WTC11 (cell line): ENCODE results near the gene KEL.

Source experiments
- CREM ChIP-seq: sonication (generic); formaldehyde crosslinking; IDR thresholded peaks from 2 replicates; pipeline ENCODE4 v1.8.1; 2022; ENCODE audit warnings: mild to moderate bottlenecking, missing genetic modification reagents, moderate library complexity
- E2F4 ChIP-seq: sonication (generic); formaldehyde crosslinking; IDR thresholded peaks from 2 replicates; pipeline ENCODE4 v1.8.1; 2022; ENCODE audit warnings: low read depth, mild to moderate bottlenecking, moderate library complexity, missing genetic modification reagents, borderline replicate concordance
- MAX ChIP-seq: sonication (generic); formaldehyde crosslinking; IDR thresholded peaks from 2 replicates; pipeline ENCODE4 v1.8.0; 2022; ENCODE audit warnings: mild to moderate bottlenecking, missing genetic modification reagents
- NFATC4 ChIP-seq: fragments of 250-450 bp; sonication (Bioruptor Pico); IDR thresholded peaks from 2 replicates; pipeline ENCODE4 v1.9.0; 2021; ENCODE audit warnings: mild to moderate bottlenecking
- TEAD1 ChIP-seq: sonication (generic); formaldehyde crosslinking; IDR thresholded peaks from 2 replicates; pipeline ENCODE4 v1.8.0; 2022; ENCODE audit warnings: mild to moderate bottlenecking, missing genetic modification reagents
- USF2 ChIP-seq: sonication (generic); formaldehyde crosslinking; IDR thresholded peaks from 2 replicates; pipeline ENCODE4 v1.8.1; 2023; ENCODE audit warnings: mild to moderate bottlenecking, missing genetic modification reagents, moderate library complexity
- ZNF121 ChIP-seq: sonication (generic); formaldehyde crosslinking; IDR thresholded peaks from 2 replicates; pipeline ENCODE4 v1.8.0; 2023; ENCODE audit warnings: missing genetic modification reagents
- TF ChIP-seq, protein P1 (sequence below): fragments of 200-600 bp; IDR thresholded peaks from 2 replicates; pipeline ENCODE4 v1.8.0; 2022; ENCODE audit warnings: antibody characterized with exemption

GRCh38 chr7:142917447-142917846 lies 44.7 kb downstream of the KEL start:
- TF ChIP-seq NFATC4 (CRISPR knock-in tag) = no peak
- no peak for TF ChIP-seq USF2
- TF ChIP-seq, protein P1, sequence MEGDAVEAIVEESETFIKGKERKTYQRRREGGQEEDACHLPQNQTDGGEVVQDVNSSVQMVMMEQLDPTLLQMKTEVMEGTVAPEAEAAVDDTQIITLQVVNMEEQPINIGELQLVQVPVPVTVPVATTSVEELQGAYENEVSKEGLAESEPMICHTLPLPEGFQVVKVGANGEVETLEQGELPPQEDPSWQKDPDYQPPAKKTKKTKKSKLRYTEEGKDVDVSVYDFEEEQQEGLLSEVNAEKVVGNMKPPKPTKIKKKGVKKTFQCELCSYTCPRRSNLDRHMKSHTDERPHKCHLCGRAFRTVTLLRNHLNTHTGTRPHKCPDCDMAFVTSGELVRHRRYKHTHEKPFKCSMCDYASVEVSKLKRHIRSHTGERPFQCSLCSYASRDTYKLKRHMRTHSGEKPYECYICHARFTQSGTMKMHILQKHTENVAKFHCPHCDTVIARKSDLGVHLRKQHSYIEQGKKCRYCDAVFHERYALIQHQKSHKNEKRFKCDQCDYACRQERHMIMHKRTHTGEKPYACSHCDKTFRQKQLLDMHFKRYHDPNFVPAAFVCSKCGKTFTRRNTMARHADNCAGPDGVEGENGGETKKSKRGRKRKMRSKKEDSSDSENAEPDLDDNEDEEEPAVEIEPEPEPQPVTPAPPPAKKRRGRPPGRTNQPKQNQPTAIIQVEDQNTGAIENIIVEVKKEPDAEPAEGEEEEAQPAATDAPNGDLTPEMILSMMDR = no peak
- no peak for TF ChIP-seq E2F4 (CRISPR knock-in tag)
- no peak for TF ChIP-seq CREM (CRISPR knock-in tag)
- no peak for TF ChIP-seq TEAD1
- TF ChIP-seq ZNF121 (CRISPR knock-in tag) = no peak
- no peak for TF ChIP-seq MAX (CRISPR knock-in tag)
